Stimulated activated CD8-positive, alpha-beta memory T cell treated with anti-CD3 and anti-CD28 coated beads, Interleukin-12 subunit alpha, Interleukin-12 subunit beta, amount 100 ng/mL, for 24 hours (primary cell): Measurements from ENCODE around the gene CTTNBP2NL.
"Not testable (repeated sequence)": the region's sequence is repeated elsewhere in the genome, so short reads cannot be mapped to it uniquely, and the experiment has no call there.

ENCODE experiments used
- DNase-seq: peaks from one replicate; pipeline ENCODE4 v3.0.0-alpha.2; 2020; ENCODE audit errors: extremely low read depth

Gene CTTNBP2NL

GRCh38 chr1:112461200-112461871, 65.3 kb downstream of the CTTNBP2NL start:
- DNase-seq = no peak

GRCh38 chr1:112462953-112463279, 66.9 kb downstream of the CTTNBP2NL start:
- no peak for DNase-seq

GRCh38 chr1:112464501-112464900, 68.5 kb downstream of the CTTNBP2NL start:
- no peak for DNase-seq

GRCh38 chr1:112465122-112465521, 69.1 kb downstream of the CTTNBP2NL start:
- DNase-seq = no peak

- peak; percentile 61 for DNase-seq
Measured at GRCh38 chr1:112466078-112466660, 70.2 kb downstream of the CTTNBP2NL start.

GRCh38 chr1:112470324-112470723, 74.3 kb downstream of the CTTNBP2NL start:
- not testable (repeated sequence) for DNase-seq

- no peak for DNase-seq
Measured at GRCh38 chr1:112470966-112471365, 75.0 kb downstream of the CTTNBP2NL start.

- no peak for DNase-seq
Measured at GRCh38 chr1:112472142-112472541, 76.1 kb downstream of the CTTNBP2NL start.

GRCh38 chr1:112477550-112477949, 81.5 kb downstream of the CTTNBP2NL start:
- DNase-seq = no peak

GRCh38 chr1:112478314-112478713, 82.3 kb downstream of the CTTNBP2NL start:
- no peak for DNase-seq

GRCh38 chr1:112486063-112486462, 90.0 kb downstream of the CTTNBP2NL start:
- DNase-seq = not testable (repeated sequence)

GRCh38 chr1:112487686-112488085, 91.7 kb downstream of the CTTNBP2NL start:
- DNase-seq = not testable (repeated sequence)

- DNase-seq = no peak
Measured at GRCh38 chr1:112488141-112488540, 92.1 kb downstream of the CTTNBP2NL start.

- no peak for DNase-seq
Measured at GRCh38 chr1:112492076-112492475, 96.1 kb downstream of the CTTNBP2NL start.

GRCh38 chr1:112493351-112493750, 97.3 kb downstream of the CTTNBP2NL start:
- DNase-seq = no peak

- no peak for DNase-seq
Measured at GRCh38 chr1:112496290-112496689, 100.3 kb downstream of the CTTNBP2NL start.

GRCh38 chr1:112501810-112502641, 106.0 kb downstream of the CTTNBP2NL start:
- DNase-seq = no peak

- no peak for DNase-seq
Measured at GRCh38 chr1:112502826-112503225, 106.8 kb downstream of the CTTNBP2NL start.

GRCh38 chr1:112504001-112504660, 108.1 kb downstream of the CTTNBP2NL start:
- DNase-seq = no peak

GRCh38 chr1:112504661-112505399, 108.8 kb downstream of the CTTNBP2NL start:
- DNase-seq = no peak

GRCh38 chr1:112505400-112505785, 109.4 kb downstream of the CTTNBP2NL start:
- no peak for DNase-seq

GRCh38 chr1:112505878-112506277, 109.9 kb downstream of the CTTNBP2NL start:
- no peak for DNase-seq
